ENCODE data around the gene JTB.

JTB gene

GRCh38 chr1:153945131-153945794 lies 32.2 kb downstream of the JTB start:
- H3K4me3 ChIP-seq (ENCODE audit: low read length) = peak overlapping the region; percentile 83
- H3K27ac ChIP-seq (ENCODE audit: low read length) = peak overlapping the region; percentile 94
- H3K4me2 ChIP-seq (ENCODE audit: low read length) = peak overlapping the region; percentile 94
- no peak for TF ChIP-seq EZH2phosphoT487 (IDR thresholded peaks at IDR 0.05; ENCODE audit: low read depth)
- no peak for TF ChIP-seq CTCF (IDR thresholded peaks at IDR 0.05; ENCODE audit: low read depth, low read length)
- no peak overlapping the region for H2AFZ ChIP-seq (ENCODE audit: low read depth, low read length)
- no peaks in the 10 kb centered on the region for H3K9me3 ChIP-seq (ENCODE audit: insufficient read depth, low read length)
- H3K79me2 ChIP-seq (ENCODE audit: low read length) = peaks cover 47% of the 10 kb centered on the region
- H4K20me1 ChIP-seq (ENCODE audit: insufficient read depth, low read length) = no peaks in the 10 kb centered on the region
- H3K36me3 ChIP-seq (replicated peaks; ENCODE audit: low read depth, low read length) = peaks cover 64% of the 10 kb centered on the region
- peaks cover 52% of the 10 kb centered on the region for H3K4me1 ChIP-seq (ENCODE audit: low read length)
- peak overlapping the region; percentile 98 for H3K9ac ChIP-seq (ENCODE audit: low read length)
- H3K27me3 ChIP-seq (ENCODE audit: low read depth, low read length) = no peaks in the 10 kb centered on the region

GRCh38 chr1:153944827-153945117 lies 32.7 kb downstream of the JTB start:
- Histone ChIP-seq H3K4me1 (ENCODE audit: low read length) (peaks cover 48% of the 10 kb centered on the region), H3K36me3 (replicated peaks; ENCODE audit: low read depth, low read length) (peaks cover 65% of the 10 kb centered on the region), H3K79me2 (ENCODE audit: low read length) (peaks cover 43% of the 10 kb centered on the region), H3K9me3 (ENCODE audit: insufficient read depth, low read length) (no peaks in the 10 kb centered on the region), H3K9ac (ENCODE audit: low read length) (peak overlapping the region; percentile 98), H3K4me2 (ENCODE audit: low read length) (peak overlapping the region; percentile 94), H3K4me3 (ENCODE audit: low read length) (peak overlapping the region; percentile 83), H2AFZ (ENCODE audit: low read depth, low read length) (no peak overlapping the region), H4K20me1 (ENCODE audit: insufficient read depth, low read length) (no peaks in the 10 kb centered on the region), H3K27me3 (ENCODE audit: low read depth, low read length) (no peaks in the 10 kb centered on the region), H3K27ac (ENCODE audit: low read length) (peak overlapping the region; percentile 94)
- TF ChIP-seq EZH2phosphoT487 (IDR thresholded peaks at IDR 0.05; ENCODE audit: low read depth) (no peak), CTCF (IDR thresholded peaks at IDR 0.05; ENCODE audit: low read depth, low read length) (no peak)

DNA sequence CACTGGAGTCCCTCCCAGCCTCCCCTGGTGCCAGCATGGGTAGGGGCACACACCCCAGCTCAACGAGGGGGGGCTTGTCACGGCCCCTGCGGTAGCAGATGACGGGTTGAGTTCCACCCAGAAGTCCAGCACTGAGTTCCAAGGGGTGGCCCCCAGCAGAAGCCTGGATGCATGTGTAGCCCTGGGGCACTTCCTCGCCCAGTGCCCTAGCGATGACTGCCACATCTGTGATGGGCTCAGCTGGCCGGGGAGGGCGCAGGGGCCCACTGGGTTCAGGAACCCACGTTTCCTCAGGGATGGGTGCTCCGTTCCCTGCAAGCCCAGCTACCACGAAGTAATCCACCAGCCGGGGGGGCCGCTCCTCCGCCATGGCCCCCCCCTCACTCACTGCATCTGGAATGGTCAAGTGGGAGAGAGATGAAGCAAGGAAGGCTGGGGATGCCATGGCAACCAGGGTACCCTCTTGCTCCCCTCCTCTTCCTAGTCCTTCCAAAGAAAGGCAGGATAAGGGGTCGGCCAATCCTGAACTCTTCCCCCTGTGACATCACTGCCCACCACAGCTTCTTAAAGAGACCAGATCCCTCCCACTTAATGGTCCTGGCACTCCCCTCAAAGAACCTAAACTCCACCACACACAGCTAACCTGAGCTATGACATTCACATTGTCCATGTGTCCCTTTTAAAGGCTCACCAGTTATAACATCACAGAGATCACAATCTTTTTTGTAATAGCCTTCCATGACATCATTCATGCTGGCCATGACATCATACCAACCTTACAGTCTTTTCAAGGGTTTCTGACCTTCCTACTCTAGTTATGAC lies 33.3 kb downstream of the JTB start:
- Histone ChIP-seq H3K9me3 (ENCODE audit: insufficient read depth, low read length) (no peaks in the 10 kb centered on the region), H3K4me2 (ENCODE audit: low read length) (peak overlapping the region; percentile 94), H4K20me1 (ENCODE audit: insufficient read depth, low read length) (no peaks in the 10 kb centered on the region), H2AFZ (ENCODE audit: low read depth, low read length) (no peak overlapping the region), H3K9ac (ENCODE audit: low read length) (peak overlapping the region; percentile 98), H3K36me3 (replicated peaks; ENCODE audit: low read depth, low read length) (peaks cover 69% of the 10 kb centered on the region), H3K4me1 (ENCODE audit: low read length) (peaks cover 44% of the 10 kb centered on the region), H3K4me3 (ENCODE audit: low read length) (peak overlapping the region; percentile 83), H3K27ac (ENCODE audit: low read length) (peak overlapping the region; percentile 94), H3K79me2 (ENCODE audit: low read length) (peaks cover 41% of the 10 kb centered on the region), H3K27me3 (ENCODE audit: low read depth, low read length) (no peaks in the 10 kb centered on the region)
- TF ChIP-seq CTCF (IDR thresholded peaks at IDR 0.05; ENCODE audit: low read depth, low read length) (no peak), EZH2phosphoT487 (IDR thresholded peaks at IDR 0.05; ENCODE audit: low read depth) (no peak)

- Histone ChIP-seq H2AFZ (ENCODE audit: low read depth, low read length) (no peak overlapping the region), H3K27ac (ENCODE audit: low read length) (no peak overlapping the region), H3K4me2 (ENCODE audit: low read length) (no peak overlapping the region), H4K20me1 (ENCODE audit: insufficient read depth, low read length) (no peaks in the 10 kb centered on the region), H3K79me2 (ENCODE audit: low read length) (peaks cover 32% of the 10 kb centered on the region), H3K4me3 (ENCODE audit: low read length) (no peak overlapping the region), H3K9me3 (ENCODE audit: insufficient read depth, low read length) (no peaks in the 10 kb centered on the region), H3K36me3 (replicated peaks; ENCODE audit: low read depth, low read length) (peaks cover 63% of the 10 kb centered on the region), H3K4me1 (ENCODE audit: low read length) (peaks cover 32% of the 10 kb centered on the region), H3K9ac (ENCODE audit: low read length) (no peak overlapping the region), H3K27me3 (ENCODE audit: low read depth, low read length) (no peaks in the 10 kb centered on the region)
- TF ChIP-seq EZH2phosphoT487 (IDR thresholded peaks at IDR 0.05; ENCODE audit: low read depth) (no peak), CTCF (IDR thresholded peaks at IDR 0.05; ENCODE audit: low read depth, low read length) (no peak)
Measured at GRCh38 chr1:153942766-153943549, 34.5 kb downstream of the JTB start.
